Calu3 (cell line): ENCODE measurements around the gene ANO4. TPM values are rescaled to one million over a fixed set of nuclear protein-coding genes. Genes with fewer than 3 reads are reported as not detected.

Experiments
- BruUV-seq: library from RNA; stranded (reverse); fragments of 400-500 nt; replicated peaks from 2 replicates; lab custom pipeline; 2021; lab: Mats Ljungman, UMichigan
- CTCF ChIA-PET: fragments of 300-600 bp; sonication (Branson Sonifier 250); formaldehyde crosslinking; loops from one replicate; lab custom pipeline; 2022; ENCODE audit warnings: antibody characterized with exemption; lab: Charles Lee
- DNase-seq: peaks from one replicate; pipeline ENCODE4 v3.0.0; 2022
- H3K27ac Mint-ChIP-seq: one replicate; pipeline ENCODE4 v1.8.0; 2022; ENCODE audit warnings: mixed read lengths; ENCODE audit not compliant: unreplicated experiment
- H3K27me3 Mint-ChIP-seq: one replicate; pipeline ENCODE4 v1.8.0; 2022; ENCODE audit warnings: mixed read lengths; ENCODE audit not compliant: unreplicated experiment
- H3K36me3 Mint-ChIP-seq: one replicate; pipeline ENCODE4 v1.8.0; 2022; ENCODE audit warnings: mild to moderate bottlenecking, moderate library complexity, mixed read lengths; ENCODE audit not compliant: insufficient read depth, unreplicated experiment
- H3K4me1 Mint-ChIP-seq: one replicate; pipeline ENCODE4 v1.8.0; 2022; ENCODE audit warnings: mild to moderate bottlenecking, low read depth, mixed read lengths; ENCODE audit not compliant: unreplicated experiment
- H3K4me3 Mint-ChIP-seq: one replicate; pipeline ENCODE4 v1.8.0; 2022; ENCODE audit warnings: mild to moderate bottlenecking, low read depth, moderate library complexity, mixed read lengths; ENCODE audit not compliant: unreplicated experiment
- H3K9me3 Mint-ChIP-seq: one replicate; pipeline ENCODE4 v1.8.0; 2022; ENCODE audit warnings: low read depth, mixed read lengths; ENCODE audit not compliant: unreplicated experiment
- intact Hi-C: fragments of 100-400 bp; cut with micrococcal nuclease; formaldehyde crosslinking; loops from one replicate; pipeline ENCODE4 v1.10.0; 2022; ENCODE audit not compliant: unreplicated experiment
- total RNA-seq: library from RNA; stranded (reverse); gene quantifications from 2 replicates; pipeline ENCODE4 v1.2.3, GENCODE V29; 2022
- TF ChIP-seq, protein P1 (sequence below): fragments of 200-600 bp; IDR thresholded peaks from one replicate; pipeline ENCODE4 v1.8.0; 2022; ENCODE audit warnings: antibody characterized with exemption; ENCODE audit not compliant: unreplicated experiment

ANO4 gene
- total RNA-seq, 1 experiment from 2014 or later, result 1.9 TPM

- H3K4me3 Mint-ChIP-seq, result no peak overlapping the region
- TF ChIP-seq, protein P1, sequence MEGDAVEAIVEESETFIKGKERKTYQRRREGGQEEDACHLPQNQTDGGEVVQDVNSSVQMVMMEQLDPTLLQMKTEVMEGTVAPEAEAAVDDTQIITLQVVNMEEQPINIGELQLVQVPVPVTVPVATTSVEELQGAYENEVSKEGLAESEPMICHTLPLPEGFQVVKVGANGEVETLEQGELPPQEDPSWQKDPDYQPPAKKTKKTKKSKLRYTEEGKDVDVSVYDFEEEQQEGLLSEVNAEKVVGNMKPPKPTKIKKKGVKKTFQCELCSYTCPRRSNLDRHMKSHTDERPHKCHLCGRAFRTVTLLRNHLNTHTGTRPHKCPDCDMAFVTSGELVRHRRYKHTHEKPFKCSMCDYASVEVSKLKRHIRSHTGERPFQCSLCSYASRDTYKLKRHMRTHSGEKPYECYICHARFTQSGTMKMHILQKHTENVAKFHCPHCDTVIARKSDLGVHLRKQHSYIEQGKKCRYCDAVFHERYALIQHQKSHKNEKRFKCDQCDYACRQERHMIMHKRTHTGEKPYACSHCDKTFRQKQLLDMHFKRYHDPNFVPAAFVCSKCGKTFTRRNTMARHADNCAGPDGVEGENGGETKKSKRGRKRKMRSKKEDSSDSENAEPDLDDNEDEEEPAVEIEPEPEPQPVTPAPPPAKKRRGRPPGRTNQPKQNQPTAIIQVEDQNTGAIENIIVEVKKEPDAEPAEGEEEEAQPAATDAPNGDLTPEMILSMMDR, result no peak
- no peak overlapping the region for H3K27ac Mint-ChIP-seq
- H3K9me3 Mint-ChIP-seq, result no peaks in the 10 kb centered on the region
- DNase-seq, result no peak
- no peaks in the 10 kb centered on the region for H3K36me3 Mint-ChIP-seq
- peaks cover 12% of the 10 kb centered on the region for H3K4me1 Mint-ChIP-seq
- no TSS peak for BruUV-seq
- CTCF ChIA-PET, result no interaction called here
- no peaks in the 10 kb centered on the region for H3K27me3 Mint-ChIP-seq
- intact Hi-C loops, result loop anchor here (10.0 kb wide), 2 partner anchors 59 to 361 kb away; no protein-coding TSS in a partner anchor
These were observed 29.4 kb downstream of the ANO4 start for GRCh38 chr12:100823963-100824362.

GRCh38 chr12:100824476-100824875, 29.9 kb downstream of the ANO4 start:
- Mint-ChIP-seq H3K9me3 (no peaks in the 10 kb centered on the region), H3K36me3 (no peaks in the 10 kb centered on the region), H3K4me3 (no peak overlapping the region), H3K4me1 (peaks cover 12% of the 10 kb centered on the region), H3K27me3 (no peaks in the 10 kb centered on the region), H3K27ac (no peak overlapping the region)
- intact Hi-C loops, result loop anchor here (10.0 kb wide), 2 partner anchors 60 to 360 kb away; no protein-coding TSS in a partner anchor
- DNase-seq, result no peak
- CTCF ChIA-PET, result no interaction called here
- no TSS peak for BruUV-seq
- TF ChIP-seq, protein P1, result no peak

- TF ChIP-seq, protein P1, result no peak
- Mint-ChIP-seq H3K4me3 (no peak overlapping the region), H3K9me3 (no peaks in the 10 kb centered on the region), H3K4me1 (peaks cover 12% of the 10 kb centered on the region), H3K27ac (no peak overlapping the region), H3K27me3 (no peaks in the 10 kb centered on the region), H3K36me3 (no peaks in the 10 kb centered on the region)
- DNase-seq, result peak; percentile 64
- intact Hi-C loops, result loop anchor here (5.0 to 10.0 kb wide), 4 partner anchors 62 to 451 kb away; no protein-coding TSS in a partner anchor
- no TSS peak for BruUV-seq
- CTCF ChIA-PET, result interaction anchor here (1.2 kb wide), 1 partner anchor 498 kb away, joined by 3 read pairs; no protein-coding TSS in a partner anchor
These were observed 31.7 kb downstream of the ANO4 start for GRCh38 chr12:100826323-100826722.

- DNase-seq, result peak; percentile 51
- H3K36me3 Mint-ChIP-seq, result no peaks in the 10 kb centered on the region
- peaks cover 12% of the 10 kb centered on the region for H3K4me1 Mint-ChIP-seq
- H3K27me3 Mint-ChIP-seq, result no peaks in the 10 kb centered on the region
- H3K27ac Mint-ChIP-seq, result no peak overlapping the region
- H3K4me3 Mint-ChIP-seq, result no peak overlapping the region
- TF ChIP-seq, protein P1, result peak; percentile 81
- BruUV-seq, result no TSS peak
- intact Hi-C loops, result loop anchor here (1.0 to 10.0 kb wide), 6 partner anchors 63 to 495 kb away; no protein-coding TSS in a partner anchor
- H3K9me3 Mint-ChIP-seq, result no peaks in the 10 kb centered on the region
- CTCF ChIA-PET, result interaction anchor here (0.7 to 0.9 kb wide), 2 partner anchors 452 to 496 kb away, joined by 3 to 5 read pairs; partner anchors contain the start of gene UTP20
These were observed 33.4 kb downstream of the ANO4 start for GRCh38 chr12:100827901-100828520.
